Measurements from ENCODE around the gene TNIK.

TNIK gene

GRCh38 chr3:171397089-171397488 lies 63.1 kb downstream of the TNIK start:
- Histone ChIP-seq H3K4me3 (ENCODE audit: severe bottlenecking) (no peak overlapping the region), H3K36me3 (ENCODE audit: low read depth) (no peaks in the 10 kb centered on the region), H3K27ac (ENCODE audit: poor library complexity, severe bottlenecking) (no peak overlapping the region), H3K4me1 (ENCODE audit: insufficient read depth, poor library complexity, severe bottlenecking) (no peaks in the 10 kb centered on the region), H3K9me3 (ENCODE audit: severe bottlenecking) (no peaks in the 10 kb centered on the region), H3K27me3 (ENCODE audit: insufficient read depth, poor library complexity, severe bottlenecking) (no peaks in the 10 kb centered on the region)
- no peak for DNase-seq (ENCODE audit: low spot score)
- no peak for TF ChIP-seq CTCF (IDR thresholded peaks at IDR 0.05; ENCODE audit: poor library complexity, severe bottlenecking)
- no peak for ATAC-seq (ENCODE audit: low read depth)

GRCh38 chr3:171396048-171396447 lies 64.2 kb downstream of the TNIK start:
- H3K4me3 ChIP-seq (ENCODE audit: severe bottlenecking), result no peak overlapping the region
- H3K27me3 ChIP-seq (ENCODE audit: insufficient read depth, poor library complexity, severe bottlenecking), result no peaks in the 10 kb centered on the region
- H3K9me3 ChIP-seq (ENCODE audit: severe bottlenecking), result no peaks in the 10 kb centered on the region
- no peak overlapping the region for H3K27ac ChIP-seq (ENCODE audit: poor library complexity, severe bottlenecking)
- no peak for DNase-seq (ENCODE audit: low spot score)
- no peaks in the 10 kb centered on the region for H3K36me3 ChIP-seq (ENCODE audit: low read depth)
- TF ChIP-seq CTCF (IDR thresholded peaks at IDR 0.05; ENCODE audit: poor library complexity, severe bottlenecking), result no peak
- H3K4me1 ChIP-seq (ENCODE audit: insufficient read depth, poor library complexity, severe bottlenecking), result no peaks in the 10 kb centered on the region
- ATAC-seq (ENCODE audit: low read depth), result no peak

GRCh38 chr3:171393032-171393744 lies 67.0 kb downstream of the TNIK start:
- no peaks in the 10 kb centered on the region for H3K4me1 ChIP-seq (ENCODE audit: insufficient read depth, poor library complexity, severe bottlenecking)
- no peaks in the 10 kb centered on the region for H3K9me3 ChIP-seq (ENCODE audit: severe bottlenecking)
- no peak for DNase-seq (ENCODE audit: low spot score)
- H3K27me3 ChIP-seq (ENCODE audit: insufficient read depth, poor library complexity, severe bottlenecking), result no peaks in the 10 kb centered on the region
- H3K36me3 ChIP-seq (ENCODE audit: low read depth), result no peaks in the 10 kb centered on the region
- TF ChIP-seq CTCF (IDR thresholded peaks at IDR 0.05; ENCODE audit: poor library complexity, severe bottlenecking), result no peak
- no peak overlapping the region for H3K4me3 ChIP-seq (ENCODE audit: severe bottlenecking)
- ATAC-seq (ENCODE audit: low read depth), result no peak
- H3K27ac ChIP-seq (ENCODE audit: poor library complexity, severe bottlenecking), result no peak overlapping the region

- DNase-seq (ENCODE audit: low spot score) (no peak), ATAC-seq (ENCODE audit: low read depth) (no peak)
- no peaks in the 10 kb centered on the region for H3K4me1 ChIP-seq (ENCODE audit: insufficient read depth, poor library complexity, severe bottlenecking)
- no peak overlapping the region for H3K27ac ChIP-seq (ENCODE audit: poor library complexity, severe bottlenecking)
- no peaks in the 10 kb centered on the region for H3K36me3 ChIP-seq (ENCODE audit: low read depth)
- no peaks in the 10 kb centered on the region for H3K27me3 ChIP-seq (ENCODE audit: insufficient read depth, poor library complexity, severe bottlenecking)
- no peaks in the 10 kb centered on the region for H3K9me3 ChIP-seq (ENCODE audit: severe bottlenecking)
- no peak for TF ChIP-seq CTCF (IDR thresholded peaks at IDR 0.05; ENCODE audit: poor library complexity, severe bottlenecking)
- H3K4me3 ChIP-seq (ENCODE audit: severe bottlenecking), result no peak overlapping the region
Observed at GRCh38 chr3:171391432-171391831, 68.8 kb downstream of the TNIK start.

All from RWPE2 (cell line).